ENCODE results near the gene KCNT1.

KCNT1 gene

GRCh38 chr9:135771401-135772051 is 69.5 kb downstream of the KCNT1 start:
- H3K27ac ChIP-seq, result no peak overlapping the region
- TF ChIP-seq CTCF (conservative IDR thresholded peaks at IDR 0.05), result no peak

- no peak overlapping the region for H3K27ac ChIP-seq
- no peak for TF ChIP-seq CTCF (conservative IDR thresholded peaks at IDR 0.05)
These were observed 70.2 kb downstream of the KCNT1 start for GRCh38 chr9:135772056-135772646.

GRCh38 chr9:135772702-135773493 is 70.9 kb downstream of the KCNT1 start:
- no peak overlapping the region for H3K27ac ChIP-seq
- TF ChIP-seq CTCF (conservative IDR thresholded peaks at IDR 0.05), result no peak

- no peak for TF ChIP-seq CTCF (conservative IDR thresholded peaks at IDR 0.05)
- no peak overlapping the region for H3K27ac ChIP-seq
These were observed 71.7 kb downstream of the KCNT1 start for GRCh38 chr9:135773530-135774238.

GRCh38 chr9:135774239-135774747 is 72.3 kb downstream of the KCNT1 start:
- TF ChIP-seq CTCF (conservative IDR thresholded peaks at IDR 0.05), result no peak
- no peak overlapping the region for H3K27ac ChIP-seq

- TF ChIP-seq CTCF (conservative IDR thresholded peaks at IDR 0.05), result no peak
- no peak overlapping the region for H3K27ac ChIP-seq
These were observed 73.0 kb downstream of the KCNT1 start for GRCh38 chr9:135774794-135775525.

Measured in VCaP (cell line).